GM20431 (cell line): ENCODE measurements around the gene CCL7.

ENCODE experiments used
- in situ Hi-C: fragments of 300-500 bp; cut with MseI, MboI; formaldehyde crosslinking; loops from one replicate; pipeline ENCODE4 v1.15.0; 2020; ENCODE audit warnings: low sequenced_read_pairs; ENCODE audit not compliant: unreplicated experiment

Gene CCL7

GRCh38 chr17:34314279-34314678, 44.3 kb downstream of the CCL7 start:
- in situ Hi-C loops = no loop called here

GRCh38 chr17:34318474-34318873, 48.5 kb downstream of the CCL7 start:
- in situ Hi-C loops = no loop called here

- in situ Hi-C loops = no loop called here
These were observed 49.0 kb downstream of the CCL7 start, which contains the start of gene CCL8 for GRCh38 chr17:34319039-34319483. Gene CCL8, plus strand, starts transcription at chr17:34319435. Its CDS starts 67 bp downstream, at chr17:34319502.
